Measurements from ENCODE around the gene TRAF3IP1. TPM values are rescaled to one million over a fixed set of nuclear protein-coding genes. Genes with fewer than 3 reads are reported as not detected.
A peak's percentile ranks its signal among the peaks of the same experiment; 100 is the strongest.

TRAF3IP1 gene
- total RNA-seq, 4 donors from 2014 or later = 1.1 to 14.1 (median 10.4) TPM

GRCh38 chr2:238304116-238304515 is 16.2 kb upstream of the TRAF3IP1 start:
- intact Hi-C loops (cut with DNase I; ENCODE audit: low total_unique reads) (no loop called here), in situ Hi-C loops (cut with MboI; ENCODE audit: low pct_ligation_motif_present in 1 of 4, low pct_unique_long_range_greater_than_20kb in 1 of 4, low sequenced_read_pairs in 3 of 4) (no loop called here)
- Histone ChIP-seq H3K4me1 (peaks cover 5 to 35% (median 22%) of the 10 kb centered on the region in 4 donors), H3K36me3 (no peaks in the 10 kb centered on the region), H3K4me3 (no peak overlapping the region), H3K9me3 (no peaks in the 10 kb centered on the region), H3K27me3 (no peaks in the 10 kb centered on the region), H3K27ac (no peak overlapping the region)
- TF ChIP-seq POLR2AphosphoS5 (IDR thresholded peaks at IDR 0.05) (no peak), CTCF (IDR thresholded peaks at IDR 0.05) (no peak), POLR2A (IDR thresholded peaks at IDR 0.05) (no peak), EP300 (IDR thresholded peaks at IDR 0.05; ENCODE audit: low read depth) (no peak)
- DNase-seq = no peak
- 92% methylated on average over 6 of the region's 6 CpGs; no CpG with 5 or more reads in 1 of the 2 donors for WGBS, 2 donors (ENCODE audit: low coverage in 1 of 2)

GRCh38 chr2:238305092-238305862 is 15.0 kb upstream of the TRAF3IP1 start:
- intact Hi-C loops (cut with DNase I; ENCODE audit: low total_unique reads) = no loop called here
- H3K4me1 ChIP-seq = peaks cover 0 to 23% (median 13%) of the 10 kb centered on the region in 4 donors
- WGBS, 2 donors (ENCODE audit: low coverage in 1 of 2) = 76 to 97% methylated on average over 4 to 12 of the region's 12 CpGs
- in situ Hi-C loops (cut with MboI; ENCODE audit: low pct_ligation_motif_present in 1 of 4, low pct_unique_long_range_greater_than_20kb in 1 of 4, low sequenced_read_pairs in 3 of 4) = no loop called here
- H3K27me3 ChIP-seq = no peaks in the 10 kb centered on the region
- H3K9me3 ChIP-seq = no peaks in the 10 kb centered on the region
- no peak for DNase-seq
- H3K4me3 ChIP-seq = no peak overlapping the region
- H3K36me3 ChIP-seq = no peaks in the 10 kb centered on the region
- H3K27ac ChIP-seq = peak overlapping the region in 2 of 4 donors; percentile 61 to 73
- TF ChIP-seq POLR2A (IDR thresholded peaks at IDR 0.05) = no peak
- peak; percentile 33 to 58 (median 42) for TF ChIP-seq CTCF (IDR thresholded peaks at IDR 0.05)

GRCh38 chr2:238305965-238306671 is 14.2 kb upstream of the TRAF3IP1 start:
- no peaks in the 10 kb centered on the region for H3K36me3 ChIP-seq
- H3K27ac ChIP-seq = peak overlapping the region; percentile 30 to 73 (median 51)
- TF ChIP-seq CTCF (IDR thresholded peaks at IDR 0.05) (no peak), EP300 (IDR thresholded peaks at IDR 0.05; ENCODE audit: low read depth) (no peak), POLR2A (IDR thresholded peaks at IDR 0.05) (no peak)
- H3K4me3 ChIP-seq = no peak overlapping the region
- intact Hi-C loops (cut with DNase I; ENCODE audit: low total_unique reads) (no loop called here), in situ Hi-C loops (cut with MboI; ENCODE audit: low pct_ligation_motif_present in 1 of 4, low pct_unique_long_range_greater_than_20kb in 1 of 4, low sequenced_read_pairs in 3 of 4) (no loop called here)
- H3K9me3 ChIP-seq = no peaks in the 10 kb centered on the region
- 49 to 80% methylated on average over 1 to 11 of the region's 11 CpGs for WGBS, 2 donors (ENCODE audit: low coverage in 1 of 2)
- peaks cover 0 to 15% (median 5%) of the 10 kb centered on the region in 4 donors for H3K4me1 ChIP-seq
- no peaks in the 10 kb centered on the region for H3K27me3 ChIP-seq
- peak; percentile 53 for DNase-seq

GRCh38 chr2:238306672-238306998 is 13.7 kb upstream of the TRAF3IP1 start:
- intact Hi-C loops (cut with DNase I; ENCODE audit: low total_unique reads) (no loop called here), in situ Hi-C loops (cut with MboI; ENCODE audit: low pct_ligation_motif_present in 1 of 4, low pct_unique_long_range_greater_than_20kb in 1 of 4, low sequenced_read_pairs in 3 of 4) (no loop called here)
- H3K36me3 ChIP-seq = no peaks in the 10 kb centered on the region
- no peaks in the 10 kb centered on the region for H3K27me3 ChIP-seq
- peaks cover 0 to 15% (median 5%) of the 10 kb centered on the region in 4 donors for H3K4me1 ChIP-seq
- DNase-seq = no peak
- H3K9me3 ChIP-seq = no peaks in the 10 kb centered on the region
- H3K27ac ChIP-seq = peak overlapping the region in 3 of 4 donors; percentile 41 to 73 (median 61)
- TF ChIP-seq CTCF (IDR thresholded peaks at IDR 0.05) (no peak), POLR2A (IDR thresholded peaks at IDR 0.05) (no peak), EP300 (IDR thresholded peaks at IDR 0.05; ENCODE audit: low read depth) (no peak), POLR2AphosphoS5 (IDR thresholded peaks at IDR 0.05) (no peak)
- H3K4me3 ChIP-seq = no peak overlapping the region
- WGBS, 2 donors (ENCODE audit: low coverage in 1 of 2) = 69% methylated on average over 5 of the region's 5 CpGs; no CpG with 5 or more reads in 1 of the 2 donors
